Measurements from ENCODE around the gene MCM6.

DNA sequence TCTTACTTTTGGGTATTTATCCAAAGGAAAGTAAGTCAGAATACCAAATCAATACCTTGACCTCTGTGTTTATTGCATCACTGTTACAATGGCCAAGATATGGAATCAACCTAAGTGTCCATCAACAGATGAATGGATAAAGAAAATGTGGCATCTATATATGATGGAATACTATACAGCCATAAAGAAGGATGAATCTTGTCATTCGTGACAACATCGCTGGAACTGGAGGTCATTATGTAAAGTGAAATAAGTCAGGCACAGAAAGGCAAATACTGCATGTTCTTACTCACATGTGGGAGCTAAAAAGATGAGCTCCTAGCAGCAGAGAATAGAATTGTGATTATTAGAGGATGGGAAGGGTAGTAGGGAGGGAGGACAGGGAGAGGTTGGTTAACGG lies 73.9 kb downstream of the MCM6 start:
- TF ChIP-seq, protein P1, sequence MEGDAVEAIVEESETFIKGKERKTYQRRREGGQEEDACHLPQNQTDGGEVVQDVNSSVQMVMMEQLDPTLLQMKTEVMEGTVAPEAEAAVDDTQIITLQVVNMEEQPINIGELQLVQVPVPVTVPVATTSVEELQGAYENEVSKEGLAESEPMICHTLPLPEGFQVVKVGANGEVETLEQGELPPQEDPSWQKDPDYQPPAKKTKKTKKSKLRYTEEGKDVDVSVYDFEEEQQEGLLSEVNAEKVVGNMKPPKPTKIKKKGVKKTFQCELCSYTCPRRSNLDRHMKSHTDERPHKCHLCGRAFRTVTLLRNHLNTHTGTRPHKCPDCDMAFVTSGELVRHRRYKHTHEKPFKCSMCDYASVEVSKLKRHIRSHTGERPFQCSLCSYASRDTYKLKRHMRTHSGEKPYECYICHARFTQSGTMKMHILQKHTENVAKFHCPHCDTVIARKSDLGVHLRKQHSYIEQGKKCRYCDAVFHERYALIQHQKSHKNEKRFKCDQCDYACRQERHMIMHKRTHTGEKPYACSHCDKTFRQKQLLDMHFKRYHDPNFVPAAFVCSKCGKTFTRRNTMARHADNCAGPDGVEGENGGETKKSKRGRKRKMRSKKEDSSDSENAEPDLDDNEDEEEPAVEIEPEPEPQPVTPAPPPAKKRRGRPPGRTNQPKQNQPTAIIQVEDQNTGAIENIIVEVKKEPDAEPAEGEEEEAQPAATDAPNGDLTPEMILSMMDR (IDR thresholded peaks at IDR 0.05): no peak
- TF ChIP-seq POLR2A (IDR thresholded peaks at IDR 0.05) (no peak), POLR2AphosphoS5 (IDR thresholded peaks at IDR 0.05; ENCODE audit: insufficient read depth in 1 of 2, low read depth in 1 of 2) (no peak)
